Stimulated activated CD4-positive, alpha-beta T cell treated with anti-CD3 and anti-CD28 coated beads, Interleukin-12 subunit alpha, Interleukin-12 subunit beta, amount 100 ng/mL, for 24 hours (primary cell): ENCODE results near the gene ZC3HAV1.
"Not testable (repeated sequence)": the region's sequence is repeated elsewhere in the genome, so short reads cannot be mapped to it uniquely, and the experiment has no call there.

Source experiments
- DNase-seq, 2 experiments: peaks; one replicate each; pipeline ENCODE4 v3.0.0-alpha.2; 2020; ENCODE audit warnings: low read depth in 2 of 2

ZC3HAV1 gene

DNA sequence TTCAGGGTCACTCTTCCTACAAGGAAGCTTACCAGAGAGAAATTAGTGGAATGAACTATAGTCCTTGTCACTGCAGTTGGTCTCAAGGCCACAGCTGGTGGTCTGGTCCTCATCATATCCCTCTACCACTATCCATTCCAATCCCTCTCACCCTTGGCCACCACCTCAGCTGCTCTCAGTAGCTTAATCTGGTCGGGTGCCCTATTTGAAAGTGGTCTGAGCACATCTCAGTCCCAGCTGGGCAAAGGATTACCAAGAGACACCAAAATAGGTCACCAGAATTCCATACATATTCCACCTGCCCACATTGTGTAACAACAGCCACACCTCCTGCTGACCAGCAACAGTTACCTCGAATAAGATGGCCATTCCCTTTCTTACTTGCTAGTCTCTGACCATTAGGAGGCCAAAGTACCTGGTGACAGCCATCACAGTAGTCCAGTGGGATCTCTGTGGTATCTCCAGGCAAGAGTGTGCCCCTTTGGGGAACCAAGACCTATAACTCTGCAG lies 3.3 kb upstream of the ZC3HAV1 start:
- DNase-seq: no peak

DNA sequence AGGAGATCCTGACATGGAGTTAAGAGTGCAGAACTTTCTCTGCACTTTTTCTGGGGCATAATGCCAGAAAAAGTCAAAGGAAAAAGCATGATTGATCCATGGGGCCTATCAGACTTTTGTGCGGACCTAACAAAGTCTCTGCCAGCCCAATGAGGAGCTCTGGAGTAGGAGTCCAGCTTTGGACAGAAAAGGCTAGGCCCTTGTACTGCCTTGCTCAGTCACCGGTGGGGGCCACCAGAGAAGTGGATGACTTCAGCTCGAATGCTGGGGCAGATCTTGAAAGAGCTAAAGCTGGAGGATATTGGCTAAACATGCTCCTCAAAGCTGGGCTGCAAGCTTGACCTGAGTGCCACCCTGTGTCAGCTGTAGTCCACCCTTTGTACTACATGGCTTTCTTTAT lies 2.8 kb upstream of the ZC3HAV1 start:
- DNase-seq: no peak

DNA sequence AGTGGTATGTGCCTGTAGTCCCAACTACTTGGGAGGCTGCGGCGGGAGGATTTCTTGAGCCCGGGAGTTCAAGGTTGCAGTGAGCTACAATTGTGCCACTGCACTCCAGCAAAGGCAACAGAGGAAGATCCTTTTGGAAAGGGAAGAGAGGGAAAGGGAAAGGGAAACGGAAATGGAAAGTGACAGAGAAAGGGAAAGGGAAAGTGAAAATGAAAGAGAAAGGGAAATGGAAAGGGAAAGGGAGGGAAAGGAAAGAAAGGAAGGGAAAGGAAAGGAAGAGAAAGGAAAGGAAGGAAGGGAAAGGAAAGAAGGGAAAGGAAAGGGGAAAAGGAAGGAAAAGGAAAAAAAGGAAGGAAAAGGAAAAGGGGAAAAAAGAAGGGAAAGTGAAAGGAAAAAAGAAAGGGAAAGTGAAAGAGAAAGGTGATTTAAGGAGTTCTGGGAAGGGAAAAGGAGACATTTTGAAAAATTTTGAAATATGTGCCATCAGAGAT lies 2.3 kb upstream of the ZC3HAV1 start:
- DNase-seq: no peak

DNA sequence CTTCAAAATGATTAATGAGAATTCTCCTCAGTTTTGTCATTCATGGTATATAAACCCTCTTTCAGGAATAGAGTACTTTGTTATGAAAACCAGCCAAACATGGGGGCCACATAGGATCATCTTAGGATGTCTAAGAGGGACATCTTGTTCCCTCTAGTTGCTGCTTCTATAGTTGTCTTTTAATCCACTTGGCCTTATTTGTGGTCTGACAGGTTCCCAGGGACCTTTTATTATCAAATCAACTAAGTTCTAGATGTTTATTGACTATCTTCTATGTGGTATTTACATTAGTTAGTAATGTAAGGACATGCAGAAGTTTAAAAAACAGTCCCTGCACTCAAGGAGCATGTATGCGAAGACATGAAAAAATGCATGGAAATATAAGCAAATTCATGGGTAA lies 1.6 kb upstream of the ZC3HAV1 start:
- DNase-seq: no peak

DNA sequence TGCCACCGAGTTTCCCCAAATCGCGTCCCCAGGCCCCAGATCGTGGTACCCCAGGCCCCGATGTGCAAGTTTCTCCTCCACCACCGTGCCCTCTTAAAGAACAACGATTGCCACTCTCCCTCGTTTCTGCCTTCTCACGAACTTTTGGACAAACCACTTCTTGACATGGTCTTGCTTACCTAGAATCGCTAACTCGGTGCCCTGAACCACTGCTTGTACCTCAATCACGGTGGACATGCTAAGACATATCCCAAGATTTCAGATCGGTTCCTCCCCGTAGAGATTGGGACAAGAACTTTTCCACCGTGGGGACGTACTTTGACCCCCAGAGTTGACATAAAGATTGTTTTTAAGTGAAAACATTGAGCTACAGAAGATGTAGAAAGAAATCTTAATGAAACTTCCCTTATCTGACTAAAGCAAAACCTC lies 477 bp upstream of the ZC3HAV1 start:
- no peak for DNase-seq

DNA sequence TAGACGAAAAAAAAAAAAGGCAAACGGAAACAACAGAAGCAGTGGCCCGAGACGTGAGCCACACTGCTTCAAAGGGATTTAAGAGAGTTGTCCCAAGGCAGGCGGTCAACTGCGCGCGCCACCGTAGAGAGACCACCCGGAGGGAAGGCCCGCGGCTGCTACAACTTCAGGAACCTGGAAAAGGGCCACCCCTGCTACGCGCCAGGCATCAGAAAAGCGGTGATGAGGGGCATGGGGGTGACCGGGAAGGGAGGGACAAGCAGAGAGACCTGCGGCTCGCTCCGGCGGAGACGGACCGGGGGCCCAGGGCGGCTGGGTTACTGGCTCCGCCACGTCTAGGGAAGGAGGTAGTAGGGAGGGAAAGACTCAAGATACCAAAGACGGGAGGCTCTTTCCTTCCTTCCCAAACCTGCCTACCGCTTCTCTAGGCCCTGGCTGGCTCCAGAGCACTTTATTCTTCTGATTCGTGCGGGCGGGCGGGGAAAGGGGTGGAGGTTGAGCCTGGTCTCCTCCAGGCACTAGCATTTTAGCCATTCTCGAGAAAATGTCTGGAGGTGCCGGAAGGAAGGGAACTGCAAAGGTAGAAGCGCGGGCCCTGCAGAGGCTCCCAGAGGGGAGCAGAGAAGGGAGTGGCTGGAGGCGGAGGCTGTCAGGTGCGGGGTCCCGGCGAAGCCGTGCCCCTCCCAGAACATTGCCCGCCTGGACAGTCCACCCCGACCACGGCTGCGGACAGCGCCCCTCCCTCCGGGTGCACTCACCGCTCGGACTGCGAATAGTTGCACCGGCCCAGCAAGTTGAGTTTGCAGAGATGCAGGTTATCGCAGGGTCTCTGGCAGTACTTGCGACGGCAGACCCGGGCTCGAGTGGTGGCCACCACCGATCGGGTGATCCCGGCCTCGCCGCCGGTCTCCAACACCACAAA lies 993 bp downstream of the ZC3HAV1 start:
- DNase-seq: no peak

DNA sequence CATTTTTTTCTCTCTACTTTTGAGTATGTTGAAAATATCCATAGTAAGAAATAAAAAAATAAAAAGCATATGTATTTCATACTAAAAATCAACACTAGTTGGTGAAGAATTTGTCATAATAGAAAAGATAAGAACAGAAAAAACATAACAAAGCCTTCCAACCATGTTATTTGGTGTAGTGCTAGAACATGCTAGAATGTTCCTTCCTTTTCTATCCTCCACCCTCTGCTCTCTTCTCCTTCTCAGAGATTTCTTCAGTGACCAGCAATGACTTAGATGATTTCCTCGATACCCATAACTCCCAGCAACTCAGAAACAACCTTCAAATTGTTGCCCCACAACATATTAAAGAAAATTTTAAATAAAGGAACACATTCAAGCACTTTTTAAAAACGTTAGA lies 2.6 kb downstream of the ZC3HAV1 start:
- no peak for DNase-seq

DNA sequence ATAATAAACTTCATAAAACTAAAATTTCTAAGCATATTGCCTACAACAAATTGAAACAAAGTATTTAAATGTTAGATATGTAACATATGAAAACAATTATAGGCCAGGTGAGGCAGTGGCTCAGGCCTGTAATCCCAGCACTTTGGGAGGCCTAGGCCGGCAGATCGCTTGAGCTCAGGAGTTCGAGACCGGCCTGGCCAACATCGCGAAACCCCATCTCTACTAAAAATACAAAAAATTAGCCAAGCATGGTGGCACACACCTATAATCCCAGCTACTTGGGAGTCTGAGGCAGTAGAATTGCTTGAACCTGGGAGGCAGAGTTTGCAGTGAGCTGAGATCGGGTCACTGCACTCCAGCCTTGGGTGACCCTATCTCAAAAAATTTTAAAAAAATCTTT lies 3.3 kb downstream of the ZC3HAV1 start:
- not testable (repeated sequence) for DNase-seq

DNA sequence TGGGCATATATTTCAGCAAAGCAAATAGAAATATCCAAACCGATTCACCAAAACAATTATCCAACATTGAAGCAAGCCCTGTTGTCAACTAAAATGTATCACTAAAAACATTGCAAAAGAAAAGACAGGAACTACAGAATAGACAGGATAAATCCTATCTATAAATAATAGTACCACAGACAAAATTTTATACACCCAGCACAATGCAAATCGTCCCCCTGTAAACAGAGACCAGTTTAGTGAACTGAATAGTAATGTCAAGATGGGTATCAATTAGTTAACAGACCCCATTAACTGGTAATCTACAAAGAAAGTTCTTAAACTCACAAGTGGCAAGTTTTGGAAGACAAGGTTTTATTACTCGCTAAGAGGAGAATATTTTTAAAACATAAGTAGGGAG lies 4.0 kb downstream of the ZC3HAV1 start:
- DNase-seq: no peak

DNA sequence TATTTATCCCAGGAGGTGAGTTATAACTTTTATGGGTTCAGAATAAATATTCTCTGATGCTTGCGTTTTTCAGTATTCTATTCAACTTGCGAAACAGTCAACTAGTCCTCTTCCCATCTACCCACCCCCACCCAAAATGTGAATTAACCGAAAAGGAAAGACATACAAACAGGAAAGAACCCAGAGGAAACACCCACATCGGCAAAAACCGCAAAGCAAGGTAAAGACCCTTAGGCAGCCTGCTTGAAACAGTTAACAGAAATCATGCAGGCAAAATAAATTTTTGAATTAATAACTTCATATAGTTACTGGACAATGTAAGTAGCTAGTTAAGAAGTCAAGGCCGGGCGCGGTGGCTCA lies 5.4 kb downstream of the ZC3HAV1 start:
- no peak for DNase-seq

DNA sequence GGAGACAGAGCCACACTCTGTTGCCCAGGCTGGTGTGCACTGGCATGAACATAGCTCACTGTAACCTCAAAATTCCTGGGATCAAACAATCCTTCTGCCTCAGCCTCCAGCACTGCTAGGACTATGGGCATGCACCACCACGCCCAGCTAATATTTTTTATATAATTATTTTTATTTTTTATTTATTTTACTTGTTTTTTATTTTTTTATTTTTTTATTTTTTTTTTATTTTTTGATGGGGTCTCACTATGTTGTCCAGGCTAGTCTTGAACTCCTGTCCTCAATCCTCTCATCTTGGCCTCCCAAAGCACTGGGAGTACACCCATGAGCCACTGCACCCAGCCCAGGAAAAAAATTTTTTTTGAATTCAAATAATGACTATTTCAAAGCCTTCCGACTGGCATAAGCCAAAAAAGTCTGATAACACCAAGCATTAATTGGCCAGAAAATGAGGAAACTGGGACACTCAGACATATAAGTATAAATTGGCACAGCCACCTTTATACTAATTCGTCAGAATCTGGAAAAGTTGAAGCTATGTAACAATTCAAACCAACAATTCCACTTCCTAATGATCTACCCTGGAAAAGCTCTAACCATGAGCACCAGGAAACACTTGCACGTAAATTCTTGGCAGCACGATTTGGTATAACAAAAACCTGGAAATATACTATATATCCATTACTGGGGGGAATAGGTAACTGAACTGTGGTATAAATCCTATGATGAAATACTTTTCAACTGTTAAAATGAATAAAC lies 6.3 kb downstream of the ZC3HAV1 start:
- no peak for DNase-seq

DNA sequence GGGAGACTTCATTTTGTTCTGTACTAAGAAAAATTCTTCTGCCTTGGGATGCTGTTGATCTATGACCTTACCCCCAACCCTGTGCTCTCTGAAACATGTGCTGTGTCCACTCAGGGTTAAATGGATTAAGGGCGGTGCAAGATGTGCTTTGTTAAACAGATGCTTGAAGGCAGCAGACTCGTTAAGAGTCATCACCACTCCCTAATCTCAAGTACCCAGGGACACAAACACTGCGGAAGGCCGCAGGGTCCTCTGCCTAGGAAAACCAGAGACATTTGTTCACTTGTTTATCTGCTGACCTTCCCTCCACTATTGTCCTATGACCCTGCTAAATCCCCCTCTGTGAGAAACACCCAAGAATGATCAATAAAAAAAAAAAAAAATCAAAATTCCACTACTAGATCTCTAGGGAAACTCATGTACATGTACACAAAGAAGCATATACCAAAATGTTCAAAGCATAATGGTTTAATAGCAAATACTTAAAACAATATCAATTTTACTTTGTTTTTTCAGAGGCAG lies 7.8 kb downstream of the ZC3HAV1 start:
- DNase-seq: not testable (repeated sequence)

DNA sequence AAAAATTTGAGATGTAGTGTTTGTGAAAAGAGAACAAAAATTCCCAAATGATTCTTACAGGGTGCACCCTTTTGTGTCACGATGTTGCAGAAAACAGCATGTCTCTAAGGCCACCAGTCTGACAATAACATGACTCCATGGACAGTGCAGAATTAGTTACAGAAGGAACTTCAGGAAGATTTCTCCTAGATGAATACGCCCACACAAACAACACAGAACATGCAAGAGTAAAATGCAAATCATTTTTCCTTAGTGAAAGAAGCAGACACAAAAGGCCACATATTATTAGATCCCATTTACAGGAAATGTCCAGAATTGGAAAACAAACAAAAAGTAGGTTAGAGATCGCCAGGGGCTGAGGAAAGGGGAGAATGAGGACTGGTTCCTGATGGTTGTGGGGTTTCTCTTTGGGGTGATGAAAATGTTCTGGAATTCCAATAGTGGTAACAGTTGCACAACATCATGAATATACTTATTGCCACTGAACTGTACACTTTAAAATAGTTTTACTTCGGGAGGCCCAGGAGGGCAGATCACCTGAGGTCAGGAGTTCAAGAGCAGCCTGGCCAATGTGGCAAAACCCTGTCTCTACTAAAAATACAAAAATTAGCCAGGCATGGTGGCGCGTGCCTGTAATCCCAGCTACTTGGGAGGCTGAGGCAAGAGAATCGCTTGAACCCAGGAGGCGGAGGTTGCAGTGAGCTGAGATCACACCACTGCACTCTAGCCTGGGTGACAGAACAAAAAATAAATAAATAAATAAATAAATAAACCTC lies 10.2 kb downstream of the ZC3HAV1 start:
- no peak for DNase-seq

DNA sequence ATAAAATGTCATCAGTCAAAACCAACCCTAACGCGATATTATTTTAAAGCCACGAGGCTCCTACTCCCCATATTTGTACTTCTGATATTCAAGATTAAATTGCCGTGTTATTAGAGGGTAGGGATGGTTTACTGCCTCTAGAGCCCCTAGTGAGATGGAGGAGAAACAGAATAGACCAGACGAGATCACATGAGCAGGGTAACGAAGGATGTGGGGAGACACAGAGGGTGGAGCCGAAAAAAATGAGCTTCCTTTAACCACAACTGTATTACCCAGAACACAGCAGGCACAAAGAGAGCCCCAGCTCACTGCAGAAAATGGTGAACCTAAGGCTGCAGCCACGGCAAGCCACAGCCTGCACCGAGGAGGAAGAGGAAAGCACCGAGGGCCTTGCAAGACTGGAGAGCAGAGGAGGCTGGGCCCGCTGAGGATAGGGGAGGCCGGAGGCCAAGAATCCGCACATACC lies 14.3 kb downstream of the ZC3HAV1 start:
- no peak for DNase-seq

DNA sequence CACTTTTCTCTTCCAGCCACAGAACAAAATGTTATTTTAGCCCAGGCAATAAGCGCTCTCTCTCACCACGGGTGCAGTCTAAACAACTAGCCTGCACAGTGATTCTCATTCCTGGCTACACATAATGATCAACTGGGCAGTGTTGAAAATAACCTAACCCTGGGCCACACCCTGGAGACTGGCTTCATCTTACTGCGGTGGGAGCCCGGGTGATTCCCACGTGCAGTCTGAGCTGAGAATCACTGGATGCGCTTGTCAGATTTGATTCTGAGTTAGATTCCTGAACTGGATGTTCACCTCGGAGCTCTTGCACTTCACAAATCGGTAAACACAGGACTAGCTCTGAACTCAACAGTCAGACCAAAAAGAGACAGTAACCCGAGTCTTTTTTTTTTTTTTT lies 14.9 kb downstream of the ZC3HAV1 start:
- no peak for DNase-seq

DNA sequence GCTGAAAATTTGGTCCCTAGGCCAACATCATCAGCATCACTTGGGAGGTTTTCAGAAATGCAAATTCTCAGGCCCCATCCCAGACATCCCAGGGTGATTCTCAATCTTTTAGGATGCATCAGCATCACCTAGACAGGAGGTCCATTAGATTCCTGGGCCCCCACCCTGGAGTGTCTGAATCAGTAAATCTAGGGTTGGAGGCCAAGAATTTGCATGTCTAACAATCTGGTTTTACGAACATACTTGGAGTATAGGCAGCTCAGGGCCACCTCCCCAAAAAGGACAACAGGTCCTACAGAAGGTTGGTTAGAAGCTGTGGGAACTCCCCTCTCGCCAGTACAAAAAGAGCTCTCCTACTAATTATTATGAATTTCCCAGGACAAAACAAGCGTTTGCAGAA lies 15.5 kb downstream of the ZC3HAV1 start:
- no peak for DNase-seq

DNA sequence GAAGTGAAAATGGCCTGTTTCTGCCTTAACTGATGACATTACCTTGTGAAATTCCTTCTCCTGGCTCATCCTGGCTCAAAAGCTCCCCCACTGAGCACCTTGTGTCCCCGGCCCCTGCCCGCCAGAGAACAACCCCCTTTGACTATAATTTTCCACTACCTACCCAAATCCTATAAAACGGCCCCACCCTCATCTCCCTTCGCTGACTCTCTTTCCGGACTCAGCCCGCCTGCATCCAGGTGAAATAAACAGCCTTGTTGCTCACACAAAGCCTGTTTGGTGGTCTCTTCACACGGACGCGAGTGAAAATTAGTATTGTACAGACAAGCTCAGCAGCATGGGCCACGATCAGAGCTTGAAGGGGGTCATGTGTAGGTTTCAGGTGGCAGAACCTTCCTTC lies 16.0 kb downstream of the ZC3HAV1 start:
- not testable (repeated sequence) for DNase-seq

DNA sequence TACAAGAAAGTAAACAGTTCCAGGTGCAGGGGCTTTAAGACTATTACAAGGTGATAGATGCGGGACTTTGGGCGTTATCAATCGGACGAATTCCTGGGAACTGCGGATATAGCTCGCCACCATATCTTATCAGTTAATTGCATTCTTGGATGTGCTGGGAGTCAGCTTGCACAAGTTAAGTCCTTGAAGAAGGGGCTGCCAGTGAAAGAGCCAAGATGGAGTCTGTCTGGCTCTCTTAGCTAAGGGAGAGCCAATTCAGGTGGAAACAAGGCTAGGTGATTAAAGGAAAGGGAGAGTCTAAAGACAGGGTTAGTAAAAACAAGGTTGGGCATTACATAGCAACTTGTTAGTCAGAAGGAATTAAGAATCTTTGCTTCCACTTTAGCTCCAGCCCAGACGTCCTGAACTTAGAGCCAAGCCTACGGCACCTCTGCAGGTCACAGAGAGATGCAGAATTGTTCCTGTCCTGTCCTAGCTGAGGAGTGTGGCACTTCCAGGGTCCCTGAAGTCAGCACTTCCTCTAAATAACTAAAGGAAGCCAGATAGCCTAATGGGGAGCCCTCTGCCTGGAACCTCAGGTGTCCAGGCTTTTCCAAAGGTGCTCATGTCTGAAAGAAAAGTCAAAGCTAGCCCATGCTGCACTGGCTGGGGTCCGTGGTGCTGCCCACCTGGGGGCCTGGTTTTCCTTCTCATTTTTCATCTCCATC lies 17.3 kb downstream of the ZC3HAV1 start:
- no peak for DNase-seq

DNA sequence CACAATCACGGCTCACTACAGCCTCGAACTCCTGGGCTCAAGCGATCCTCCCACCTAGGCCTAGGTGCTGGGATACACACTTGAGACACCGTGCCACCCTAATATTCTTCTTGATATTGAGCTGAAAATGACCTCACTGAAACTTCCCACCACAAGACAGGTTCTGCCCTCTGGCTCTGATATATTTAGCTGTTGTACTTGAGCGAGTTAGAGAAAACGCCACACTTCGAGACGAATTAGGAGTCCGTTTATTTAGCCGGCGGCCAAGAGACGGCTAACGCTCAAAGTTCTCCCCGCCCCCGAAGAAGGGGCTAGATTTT lies 17.9 kb downstream of the ZC3HAV1 start:
- no peak for DNase-seq

DNA sequence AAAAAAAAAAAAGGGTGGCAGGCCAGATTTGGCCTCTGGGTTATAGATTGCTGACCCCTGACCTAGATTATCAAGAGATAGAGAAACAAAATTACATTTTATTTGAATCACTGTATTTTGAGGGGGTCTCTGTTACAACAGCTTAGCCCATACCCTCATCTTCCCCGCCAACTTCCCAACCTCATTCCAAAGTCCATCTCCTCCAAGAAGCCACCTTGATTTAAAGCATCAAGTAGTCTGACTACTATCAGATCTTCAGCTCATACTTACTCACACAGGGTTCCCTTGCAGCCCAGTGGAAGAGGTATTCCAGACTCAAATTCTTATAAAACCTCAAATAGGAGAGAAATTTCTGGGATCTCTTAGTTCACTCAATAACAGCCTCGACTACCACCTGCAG lies 20.4 kb downstream of the ZC3HAV1 start:
- no peak for DNase-seq

DNA sequence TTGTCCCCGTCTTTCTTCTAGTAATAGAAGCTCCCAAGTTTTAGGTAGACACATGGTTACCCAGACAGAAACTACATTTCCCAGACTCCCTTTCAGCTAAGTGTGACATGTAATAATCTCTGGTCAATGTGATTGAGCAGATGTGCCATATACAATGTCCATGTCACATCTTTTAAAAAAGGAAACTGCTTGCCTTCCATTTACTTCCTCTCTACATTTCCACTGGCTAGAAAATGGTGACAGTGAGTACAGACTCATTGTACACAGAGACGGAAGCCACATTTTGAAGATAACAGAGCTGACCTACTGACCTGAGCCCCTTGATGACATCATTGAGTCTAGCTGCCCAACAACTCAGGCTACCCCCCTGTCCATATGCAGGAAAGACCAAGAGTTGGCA lies 21.3 kb downstream of the ZC3HAV1 start:
- DNase-seq: no peak
